IMR-90 (cell line): ENCODE data around the gene RPL21. TPM values are rescaled to one million over a fixed set of nuclear protein-coding genes. Genes with fewer than 3 reads are reported as not detected.

Experiments
- ATAC-seq: fragments of 200-7000 bp; cut with Tn5 transposase; 2 replicates; pipeline ENCODE4 v1.9.1; 2020; ENCODE audit warnings: low read depth, mild to moderate bottlenecking, moderate library complexity
- BruUV-seq: library from RNA; stranded (reverse); fragments of 400-500 nt; replicated peaks from 2 replicates; lab custom pipeline; 2021; lab: Mats Ljungman, UMichigan
- CTCF ChIA-PET: fragments of 300-600 bp; formaldehyde crosslinking; extraction: SDS; loops from one replicate; lab custom pipeline; 2021; ENCODE audit warnings: antibody characterized with exemption; lab: Yijun Ruan, JAX
- POLR2A ChIA-PET: fragments of 300-600 bp; sonication (Branson Sonifier 250); formaldehyde crosslinking; loops from one replicate; lab custom pipeline; 2022; ENCODE audit warnings: antibody characterized with exemption; ENCODE audit not compliant: unreplicated experiment; lab: Charles Lee
- DNase-seq: peaks from one replicate; pipeline ENCODE4 v3.0.0; 2013
- H2AFZ ChIP-seq: replicated peaks from 2 replicates; pipeline ENCODE3; 2013; ENCODE audit warnings: low read length, mild to moderate bottlenecking; ENCODE audit not compliant: poor library complexity
- H2AK5ac ChIP-seq: 2 replicates; pipeline ENCODE4 v1.6.1; 2013; ENCODE audit warnings: low read depth, low read length, inconsistent platforms
- H2AK9ac ChIP-seq: replicated peaks from 2 replicates; pipeline ENCODE3; 2013; ENCODE audit warnings: mild to moderate bottlenecking, low read depth, low read length, moderate library complexity; ENCODE audit not compliant: poor library complexity
- H2BK120ac ChIP-seq: 2 replicates; pipeline ENCODE4 v1.6.1; 2013; ENCODE audit warnings: low read depth, low read length, inconsistent platforms
- H2BK15ac ChIP-seq: 3 replicates; pipeline ENCODE4 v1.6.1; 2013; ENCODE audit warnings: low read depth, low read length, inconsistent platforms
- H2BK20ac ChIP-seq: 2 replicates; pipeline ENCODE4 v1.6.1; 2013; ENCODE audit warnings: low read depth, mild to moderate bottlenecking, inconsistent platforms, low read length, moderate library complexity
- H2BK5ac ChIP-seq: 2 replicates; pipeline ENCODE4 v1.6.1; 2013; ENCODE audit warnings: mild to moderate bottlenecking, low read depth, low read length, inconsistent platforms; ENCODE audit not compliant: poor library complexity, severe bottlenecking
- H3K14ac ChIP-seq: replicated peaks from 2 replicates; pipeline ENCODE4 v1.6.1; 2013; ENCODE audit warnings: low read depth, low read length, inconsistent platforms
- H3K18ac ChIP-seq: 2 replicates; pipeline ENCODE4 v1.6.1; 2013; ENCODE audit warnings: low read depth, low read length, control low read depth
- H3K23ac ChIP-seq: 2 replicates; pipeline ENCODE4 v1.6.1; 2013; ENCODE audit warnings: low read depth, low read length, inconsistent platforms
- H3K27ac ChIP-seq: 2 replicates; pipeline ENCODE4 v1.5.1; 2013; ENCODE audit warnings: mild to moderate bottlenecking, control low read depth, low read length; ENCODE audit not compliant: insufficient read depth
- H3K27me3 ChIP-seq: 2 replicates; pipeline ENCODE4 v1.6.1; 2013; ENCODE audit warnings: low read length; ENCODE audit not compliant: control insufficient read depth, insufficient read depth
- H3K36me3 ChIP-seq: 2 replicates; pipeline ENCODE4 v1.6.1; 2013; ENCODE audit warnings: low read length, mixed read lengths; ENCODE audit not compliant: control insufficient read depth, insufficient read depth
- H3K4ac ChIP-seq: 2 replicates; pipeline ENCODE4 v1.6.1; 2013; ENCODE audit warnings: low read depth, low read length, inconsistent platforms
- H3K4me1 ChIP-seq: 2 replicates; pipeline ENCODE4 v1.6.1; 2013; ENCODE audit warnings: low read length, mixed read lengths; ENCODE audit not compliant: control insufficient read depth, insufficient read depth
- H3K4me2 ChIP-seq: 2 replicates; pipeline ENCODE4 v1.6.1; 2013; ENCODE audit warnings: low read depth, mild to moderate bottlenecking, control low read depth, low read length, moderate library complexity
- H3K4me3 ChIP-seq: 2 replicates; pipeline ENCODE4 v1.5.1; 2013; ENCODE audit warnings: low read depth, mild to moderate bottlenecking, control low read depth, low read length, moderate library complexity; ENCODE audit not compliant: insufficient read depth
- H3K56ac ChIP-seq: 2 replicates; pipeline ENCODE4 v1.6.1; 2013; ENCODE audit warnings: low read length, inconsistent platforms; ENCODE audit not compliant: insufficient read depth; ENCODE audit errors: extremely low read depth
- H3K79me1 ChIP-seq, 2 experiments: 2 replicates each; pipeline ENCODE4 v1.6.1; 2013; ENCODE audit warnings: low read length in 2 of 2, inconsistent platforms in 1 of 2, low read depth in 1 of 2
- H3K9ac ChIP-seq: 2 replicates; pipeline ENCODE4 v1.6.1; 2013; ENCODE audit warnings: low read depth, low read length, control low read depth
- H3K9me1 ChIP-seq: 2 replicates; pipeline ENCODE4 v1.6.1; 2013; ENCODE audit warnings: low read length, inconsistent platforms; ENCODE audit not compliant: insufficient read depth
- H3K9me3 ChIP-seq: 2 replicates; pipeline ENCODE4 v1.6.1; 2013; ENCODE audit warnings: low read length; ENCODE audit not compliant: control insufficient read depth, insufficient read depth
- H4K20me1 ChIP-seq: 2 replicates; pipeline ENCODE4 v1.6.1; 2013; ENCODE audit warnings: low read length, inconsistent platforms; ENCODE audit not compliant: insufficient read depth
- H4K5ac ChIP-seq: 2 replicates; pipeline ENCODE4 v1.6.1; 2013; ENCODE audit warnings: mild to moderate bottlenecking, low read depth, low read length, control low read depth
- H4K8ac ChIP-seq, 2 experiments: 2 replicates each; pipeline ENCODE4 v1.6.1; 2013; ENCODE audit warnings: low read depth in 2 of 2, low read length in 2 of 2, control low read depth in 1 of 2, inconsistent platforms in 1 of 2
- H4K91ac ChIP-seq: 2 replicates; pipeline ENCODE4 v1.6.1; 2013; ENCODE audit warnings: low read depth, low read length, inconsistent platforms; ENCODE audit not compliant: insufficient read depth
- BHLHE40 ChIP-seq: fragments of 150-350 bp; IDR thresholded peaks from 2 replicates; pipeline ENCODE4 v1.6.1; 2016; ENCODE audit warnings: mild to moderate bottlenecking, low read depth, low read length
- CEBPB ChIP-seq: IDR thresholded peaks from 2 replicates; pipeline ENCODE4 v1.6.1; 2012; ENCODE audit warnings: low read depth, low read length, improper control_type of control experiment
- CHD1 ChIP-seq: IDR thresholded peaks from 2 replicates; pipeline ENCODE4 v1.6.1; 2012; ENCODE audit warnings: low read depth, low read length, improper control_type of control experiment
- CTCF ChIP-seq: conservative IDR thresholded peaks from 2 replicates; pipeline ENCODE4 v1.5.1; 2012; ENCODE audit warnings: mild to moderate bottlenecking, low read depth, low read length, improper control_type of control experiment
- FOS ChIP-seq: fragments of 150-350 bp; IDR thresholded peaks from 2 replicates; pipeline ENCODE4 v1.6.1; 2016; ENCODE audit warnings: low read depth, low read length
- MAFK ChIP-seq: IDR thresholded peaks from 2 replicates; pipeline ENCODE4 v1.6.1; 2012; ENCODE audit warnings: low read depth, low read length, improper control_type of control experiment
- NFE2L2 ChIP-seq: fragments of 150-350 bp; IDR thresholded peaks from 2 replicates; pipeline ENCODE4 v1.6.1; 2016; ENCODE audit warnings: low read depth, mild to moderate bottlenecking, low read length
- POLR2A ChIP-seq: IDR thresholded peaks from 2 replicates; pipeline ENCODE4 v1.6.1; 2012; ENCODE audit warnings: mild to moderate bottlenecking, low read depth, low read length
- RAD21 ChIP-seq: IDR thresholded peaks from 2 replicates; pipeline ENCODE4 v1.6.1; 2012; ENCODE audit warnings: low read length, improper control_type of control experiment
- RCOR1 ChIP-seq: IDR thresholded peaks from 2 replicates; pipeline ENCODE4 v1.6.1; 2012; ENCODE audit warnings: mild to moderate bottlenecking, low read length, improper control_type of control experiment; ENCODE audit not compliant: insufficient replicate concordance
- RFX5 ChIP-seq: IDR thresholded peaks from 2 replicates; pipeline ENCODE4 v1.8.0; 2012; ENCODE audit warnings: low read depth, mild to moderate bottlenecking, low read length, moderate library complexity
- SMC3 ChIP-seq: fragments of 150-350 bp; IDR thresholded peaks from 2 replicates; pipeline ENCODE4 v1.6.1; 2016; ENCODE audit warnings: low read depth, mild to moderate bottlenecking, antibody characterized with exemption, low read length, moderate library complexity
- USF2 ChIP-seq: fragments of 150-350 bp; IDR thresholded peaks from 2 replicates; pipeline ENCODE4 v1.6.1; 2017; ENCODE audit warnings: mild to moderate bottlenecking, antibody characterized with exemption, low read length, low read depth
- WGBS, 2 experiments: methylation state at CpG; one replicate each; pipeline versions ENCODE4 v1.1.5 to v1.1.7; 2013; ENCODE audit warnings: missing lambda C conversion rate in 2 of 2; ENCODE audit not compliant: insufficient read length in 1 of 2; ENCODE audit errors: extremely low coverage in 2 of 2; 5-methylcytosine and 5-hydroxymethylcytosine counted together
- dilution Hi-C: fragments of 300-500 bp; cut with HindIII; formaldehyde crosslinking; loops from one replicate; pipeline ENCODE4 v1.14.3; 2018; ENCODE audit warnings: low sequenced_read_pairs; ENCODE audit not compliant: unreplicated experiment
- in situ Hi-C: fragments of 300-500 bp; cut with MboI; formaldehyde crosslinking; loops from 3 replicates; pipeline ENCODE4 v1.14.3; 2019; ENCODE audit warnings: low sequenced_read_pairs, inconsistent platforms, mixed read lengths
- intact Hi-C: fragments of 100-400 bp; cut with micrococcal nuclease; formaldehyde crosslinking; loops from 2 replicates; pipeline ENCODE4 v1.10.0; 2022
- polyA plus RNA-seq, 3 experiments: library from polyadenylated mRNA; depleted of rRNA; stranded (reverse); fragments of >200 nt; gene quantifications; 2 replicates each; pipeline ENCODE4 v1.2.3, GENCODE V29; 2012; ENCODE audit warnings: low replicate concordance in 1 of 3
- total RNA-seq: library from RNA; depleted of rRNA; stranded (reverse); fragments of >200 nt; gene quantifications from 2 replicates; pipeline ENCODE4 v1.2.3, GENCODE V29; 2012

RPL21 gene
- total and polyA plus RNA-seq, 2 of the 4 experiments (the other 2 are of a cell fraction), result 912 to 1,160 TPM

GRCh38 chr13:27280009-27280656, 28.8 kb downstream of the RPL21 start (continued):
- TF ChIP-seq POLR2A, result no peak

- Histone ChIP-seq H3K18ac (no peak overlapping the region), H2BK20ac (no peak overlapping the region), H3K14ac (no peak overlapping the region), H2BK15ac (no peak overlapping the region), H4K8ac (no peak overlapping the region), H3K36me3 (no peaks in the 10 kb centered on the region), H2AK9ac (no peak overlapping the region), H3K4me3 (no peak overlapping the region), H4K20me1 (no peaks in the 10 kb centered on the region), H3K79me1 (no peaks in the 10 kb centered on the region), H3K4me1 (peaks cover 2% of the 10 kb centered on the region; the same call in 1 of the 2 replicates), H2AFZ (no peak overlapping the region), H3K4me2 (no peak overlapping the region), H3K4ac (no peak overlapping the region), H2BK120ac (no peak overlapping the region), H2AK5ac (no peak overlapping the region), H3K9me3 (peaks cover 2% of the 10 kb centered on the region), H3K9ac (no peak overlapping the region), H2BK5ac (no peak overlapping the region), H4K5ac (no peak overlapping the region), H3K9me1 (peaks cover 4% of the 10 kb centered on the region), H3K27me3 (peaks cover 6% of the 10 kb centered on the region), H3K23ac (no peak overlapping the region), H3K27ac (no peak overlapping the region), H4K91ac (no peak overlapping the region), H3K56ac (no peak overlapping the region)
- ChIA-PET POLR2A (no interaction called here), CTCF (no interaction called here)
- in situ Hi-C loops (no loop called here), dilution Hi-C loops (no loop called here), intact Hi-C loops (no loop called here)
- TF ChIP-seq BHLHE40 (no peak), POLR2A (no peak), RFX5 (no peak), MAFK (no peak), USF2 (no peak), FOS (no peak), RCOR1 (no peak), CTCF (no peak), CEBPB (no peak), RAD21 (no peak), SMC3 (no peak), NFE2L2 (no peak), CHD1 (no peak)
- no peak for ATAC-seq
- BruUV-seq, result no TSS peak
- no peak for DNase-seq
- WGBS, 2 experiments, result no CpG with 5 or more reads among the region's 4 CpGs
These were observed 29.5 kb downstream of the RPL21 start for GRCh38 chr13:27280841-27281240.
